ENCODE measurements around the gene CREBZF.

DNA sequence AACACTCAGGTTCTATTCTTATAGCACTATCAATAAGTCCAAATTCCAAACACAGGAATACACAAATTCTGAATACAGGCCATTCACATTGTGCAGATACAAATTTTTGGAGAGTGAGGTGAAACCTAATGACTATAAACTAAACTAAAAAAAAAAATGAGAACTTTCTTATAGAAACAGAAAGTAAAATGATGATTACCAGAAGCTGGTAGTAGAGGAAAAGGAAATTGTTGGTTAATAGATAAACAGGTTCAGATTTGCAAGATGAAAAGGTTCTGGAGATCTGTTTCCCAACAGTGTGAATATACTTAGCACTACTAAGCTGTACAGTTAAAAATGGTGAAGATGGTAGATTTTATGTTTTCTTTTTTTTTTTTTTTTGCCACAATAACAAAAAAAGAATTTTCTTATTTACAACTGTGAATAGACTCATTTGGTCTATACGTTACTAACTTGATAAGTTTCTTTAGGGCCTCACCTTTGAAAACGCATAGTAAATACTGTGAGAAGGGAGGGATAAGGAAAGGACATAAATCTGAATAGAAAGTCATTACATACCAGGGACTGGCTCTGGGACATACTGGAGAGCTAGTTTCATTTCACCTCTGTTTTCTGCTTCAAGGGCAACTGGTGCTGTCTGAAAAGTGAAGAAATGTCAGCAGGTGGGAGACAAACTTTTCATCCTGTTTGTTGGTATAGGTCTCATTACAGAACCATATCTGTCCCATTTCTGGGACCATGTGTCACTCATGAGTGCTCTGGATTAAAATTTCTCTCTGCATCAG, 35.2 kb upstream of the CREBZF start:
- TF ChIP-seq CTCF (IDR thresholded peaks at IDR 0.05 in 4 of 5, conservative IDR thresholded peaks at IDR 0.05 in 1 of 5) (no peak), POLR2A (IDR thresholded peaks at IDR 0.05) (no peak)
